ENCODE measurements around the gene OSM. TPM values are rescaled to one million over a fixed set of nuclear protein-coding genes. Genes with fewer than 3 reads are reported as not detected.

Gene OSM
- under 1 TPM in 5 of 8 experiments, not detected in 3; 0.08 to 0.71 (median 0.23) TPM for total RNA-seq

DNA sequence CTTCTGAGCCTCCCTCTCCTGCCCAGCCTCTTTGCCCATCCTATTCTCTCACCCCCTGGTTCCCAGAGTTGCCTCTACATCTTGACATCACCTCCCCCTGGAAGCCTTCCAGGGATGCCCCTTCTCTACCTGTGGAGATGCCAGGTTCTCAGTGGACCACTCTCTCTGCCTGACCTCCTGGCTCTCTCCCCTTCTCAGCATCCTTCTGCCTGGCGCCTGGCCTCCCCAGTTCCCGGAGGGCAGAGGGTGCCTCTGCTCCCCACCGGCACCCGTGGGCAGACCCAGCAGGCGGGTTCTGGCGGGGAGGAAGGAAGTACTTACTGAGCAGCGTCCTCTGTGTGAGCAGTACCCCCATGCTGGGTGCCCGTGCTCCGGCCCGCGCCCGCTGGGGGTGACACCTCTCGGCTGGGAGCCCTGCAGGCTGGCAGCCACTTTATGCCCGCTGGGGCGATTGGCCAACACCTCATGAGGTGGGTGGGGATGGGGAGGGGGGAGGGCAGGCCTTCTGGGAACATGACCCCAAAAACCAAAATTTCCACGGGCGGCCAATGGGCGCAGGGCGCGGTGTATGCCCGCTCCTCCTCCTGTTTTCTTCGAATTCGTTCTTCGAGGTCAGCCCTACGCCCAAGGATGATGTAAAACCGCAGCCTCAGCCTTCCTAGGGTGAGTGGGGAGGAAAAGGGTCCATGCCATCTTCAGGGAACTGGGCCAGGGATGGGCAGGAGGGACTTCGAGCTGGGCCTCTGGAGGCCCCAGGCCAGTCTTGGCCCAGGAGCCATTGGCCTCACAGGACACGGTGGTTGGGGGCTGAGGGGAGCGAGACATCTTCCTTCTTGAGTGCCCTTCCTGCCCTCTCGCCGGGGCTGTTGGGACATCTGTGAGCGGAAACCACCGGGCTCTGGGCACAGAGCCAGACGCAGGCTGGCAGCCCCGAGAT is at the start of gene OSM:
OSM (minus strand) TSS at position 407 of the 937 bp plus-strand sequence; CDS start at position 355, 52 bp downstream.
- in situ Hi-C loops (cut with MboI; ENCODE audit: low pct_unique_long_range_greater_than_20kb in 2 of 9, low sequenced_read_pairs in 9 of 9, unreplicated experiment in 9 of 9) = loop anchor here in 1 of 9 experiments (10.0 kb wide), 1 partner anchor 162 kb away; no protein-coding TSS in a partner anchor
- H3K4me3 ChIP-seq = no peak within 1 kb of the TSS
- no peak for ATAC-seq (replicated peaks in 6 of 8)

DNA sequence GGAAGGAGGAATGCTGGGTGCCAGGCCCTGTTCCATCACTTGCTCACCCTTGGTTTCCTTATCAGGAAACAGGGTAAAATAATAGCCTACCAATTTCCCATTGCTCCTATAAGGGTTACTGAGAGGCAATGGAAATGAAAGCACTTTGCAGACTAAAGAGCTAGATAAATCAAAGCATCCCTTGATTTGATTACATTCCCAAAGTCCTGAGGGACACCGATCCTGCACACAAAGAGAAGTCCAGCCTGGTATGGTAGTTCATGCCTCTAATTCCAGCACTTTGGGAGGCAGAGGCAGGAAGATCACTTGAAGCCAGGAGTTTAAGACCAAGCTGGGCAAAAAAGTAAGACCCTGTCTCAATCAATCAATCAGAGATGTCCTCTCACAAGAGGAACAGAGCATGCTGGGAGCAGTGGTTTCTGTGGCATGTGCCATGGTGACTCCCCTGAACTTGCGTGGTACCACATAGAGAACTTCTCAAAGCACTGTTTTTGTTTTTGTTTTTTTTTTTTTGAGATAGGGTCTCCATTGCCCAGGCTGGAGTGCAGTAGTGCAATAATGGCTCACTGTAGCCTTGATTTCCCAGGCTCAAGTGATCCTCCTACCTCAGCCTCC is 49.4 kb upstream of the OSM start:
- ATAC-seq (replicated peaks in 6 of 8) = no peak
- Histone ChIP-seq H3K4me1 (replicated peaks in 1 of 2) (no peaks in the 10 kb centered on the region), H3K4me3 (no peak overlapping the region), H3K27ac (no peak overlapping the region)
- 25 to 100% (median 96%) methylated on average over 1 to 2 of the region's 2 CpGs; no CpG with 5 or more reads in 2 of the 10 experiments for WGBS, 10 experiments
- in situ Hi-C loops (cut with MboI; ENCODE audit: low pct_unique_long_range_greater_than_20kb in 2 of 9, low sequenced_read_pairs in 9 of 9, unreplicated experiment in 9 of 9) = no loop called here

More for the DNA sequence above, at the start of gene OSM:
- Histone ChIP-seq H3K27ac (no peak within 1 kb of the TSS), H3K4me1 (replicated peaks in 1 of 2) (peaks cover 0 to 7% of the 10 kb centered on the region in 2 donors)
- 67 to 100% (median 95%) methylated on average over 1 to 4 of the region's 35 CpGs; no CpG with 5 or more reads in 6 of the 10 experiments for WGBS, 10 experiments

DNA sequence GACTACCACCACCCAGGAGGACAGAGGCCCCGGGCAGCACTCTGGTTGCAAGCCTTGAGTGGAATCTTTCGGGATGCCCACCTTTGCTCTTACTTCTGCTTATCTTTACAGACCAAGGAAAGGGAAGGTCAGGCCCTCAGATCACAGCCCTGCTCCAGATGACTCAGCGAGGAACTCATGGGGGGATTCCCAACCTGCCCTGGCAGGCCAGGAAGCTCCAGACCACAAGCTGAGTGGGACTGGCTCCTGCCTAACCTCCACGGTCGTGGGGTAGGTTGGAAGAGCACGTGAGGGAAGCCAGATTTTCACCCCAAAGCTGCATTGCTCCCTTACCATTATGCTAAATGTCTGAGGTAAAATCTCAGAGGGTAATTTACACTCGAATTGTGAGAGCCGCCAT is 48.3 kb upstream of the OSM start:
- no peaks in the 10 kb centered on the region for H3K4me1 ChIP-seq (replicated peaks in 1 of 2)
- 60 to 100% (median 89%) methylated on average over 1 to 6 of the region's 8 CpGs; no CpG with 5 or more reads in 2 of the 10 experiments for WGBS, 10 experiments
- no peak for ATAC-seq (replicated peaks in 6 of 8)

DNA sequence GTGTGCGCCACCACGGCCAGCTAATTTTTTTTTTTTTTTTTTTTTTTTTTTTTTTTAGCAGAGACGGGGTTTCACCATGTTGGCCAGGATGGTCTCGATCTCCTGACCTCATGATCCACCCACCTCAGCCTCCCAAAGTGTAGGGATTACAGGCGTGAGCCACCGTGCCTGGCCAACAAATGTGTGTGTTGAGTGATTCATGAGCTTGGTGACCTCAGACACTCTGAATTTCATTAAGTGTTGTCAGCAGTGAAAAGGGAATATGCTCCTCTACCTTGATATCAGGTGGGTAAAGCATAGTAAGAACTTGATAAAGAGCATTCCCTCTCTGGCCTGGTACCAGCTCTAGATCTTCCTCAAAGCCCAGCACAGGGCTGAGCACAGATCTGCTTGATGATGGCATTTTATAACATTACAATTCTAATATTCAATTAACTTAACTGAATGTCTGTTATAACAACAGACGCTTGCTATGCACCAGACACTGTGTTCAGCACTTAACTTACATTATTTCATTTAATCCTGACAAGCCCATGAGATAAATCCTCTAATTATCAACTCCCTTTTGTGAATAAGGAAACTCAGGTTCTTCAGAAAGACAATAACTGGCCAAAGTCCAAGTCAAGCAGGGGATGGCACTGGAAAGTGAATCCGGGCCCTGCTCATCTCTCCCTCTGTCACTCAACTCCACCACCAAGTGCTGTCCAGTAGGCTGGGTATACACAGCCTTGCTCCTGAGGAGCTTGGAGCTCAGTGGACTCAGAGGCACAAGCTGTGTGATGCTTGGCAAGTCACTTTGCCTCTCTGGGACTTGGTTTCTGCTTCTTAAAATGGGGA is 47.1 kb upstream of the OSM start:
- ATAC-seq (replicated peaks in 6 of 8) = peak in 1 of 8 experiments; percentile 10
- Histone ChIP-seq H3K4me3 (no peak overlapping the region), H3K4me1 (replicated peaks in 1 of 2) (no peaks in the 10 kb centered on the region), H3K27ac (no peak overlapping the region)
- in situ Hi-C loops (cut with MboI; ENCODE audit: low pct_unique_long_range_greater_than_20kb in 2 of 9, low sequenced_read_pairs in 9 of 9, unreplicated experiment in 9 of 9) = no loop called here
- 48 to 100% (median 90%) methylated on average over 1 to 4 of the region's 8 CpGs; no CpG with 5 or more reads in 3 of the 10 experiments for WGBS, 10 experiments

More for the DNA sequence above, 48.3 kb upstream of the OSM start:
- Histone ChIP-seq H3K4me3 (no peak overlapping the region), H3K27ac (no peak overlapping the region)
- in situ Hi-C loops (cut with MboI; ENCODE audit: low pct_unique_long_range_greater_than_20kb in 2 of 9, low sequenced_read_pairs in 9 of 9, unreplicated experiment in 9 of 9) = no loop called here

DNA sequence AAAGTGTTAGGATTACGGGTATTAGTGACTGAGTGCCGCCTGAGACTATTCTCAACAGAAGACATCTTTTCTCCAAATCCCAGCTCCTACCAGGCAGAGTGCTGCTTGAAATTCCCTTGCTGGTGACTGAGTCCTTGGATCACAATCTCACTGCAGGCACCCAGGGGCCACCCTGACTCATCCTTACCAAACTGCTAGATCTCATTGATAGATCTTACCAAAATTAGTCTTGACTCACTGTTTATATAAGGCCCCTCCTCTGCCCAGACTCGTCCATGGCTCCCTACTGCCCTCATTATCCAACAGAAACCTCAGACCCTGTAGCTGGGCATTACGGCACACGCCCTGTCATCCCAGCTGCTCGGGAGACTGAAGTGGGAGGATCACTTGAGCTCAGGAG is 45.4 kb upstream of the OSM start:
- in situ Hi-C loops (cut with MboI; ENCODE audit: low pct_unique_long_range_greater_than_20kb in 2 of 9, low sequenced_read_pairs in 9 of 9, unreplicated experiment in 9 of 9) = no loop called here
- ATAC-seq (replicated peaks in 6 of 8) = peak in 2 of 8 experiments; percentile 4 to 7
- H3K4me1 ChIP-seq (replicated peaks in 1 of 2) = no peaks in the 10 kb centered on the region
- WGBS, 10 experiments = 0 to 100% (median 88%) methylated on average over 1 to 6 of the region's 6 CpGs; no CpG with 5 or more reads in 2 of the 10 experiments
- H3K4me3 ChIP-seq = no peak overlapping the region
- no peak overlapping the region for H3K27ac ChIP-seq

DNA sequence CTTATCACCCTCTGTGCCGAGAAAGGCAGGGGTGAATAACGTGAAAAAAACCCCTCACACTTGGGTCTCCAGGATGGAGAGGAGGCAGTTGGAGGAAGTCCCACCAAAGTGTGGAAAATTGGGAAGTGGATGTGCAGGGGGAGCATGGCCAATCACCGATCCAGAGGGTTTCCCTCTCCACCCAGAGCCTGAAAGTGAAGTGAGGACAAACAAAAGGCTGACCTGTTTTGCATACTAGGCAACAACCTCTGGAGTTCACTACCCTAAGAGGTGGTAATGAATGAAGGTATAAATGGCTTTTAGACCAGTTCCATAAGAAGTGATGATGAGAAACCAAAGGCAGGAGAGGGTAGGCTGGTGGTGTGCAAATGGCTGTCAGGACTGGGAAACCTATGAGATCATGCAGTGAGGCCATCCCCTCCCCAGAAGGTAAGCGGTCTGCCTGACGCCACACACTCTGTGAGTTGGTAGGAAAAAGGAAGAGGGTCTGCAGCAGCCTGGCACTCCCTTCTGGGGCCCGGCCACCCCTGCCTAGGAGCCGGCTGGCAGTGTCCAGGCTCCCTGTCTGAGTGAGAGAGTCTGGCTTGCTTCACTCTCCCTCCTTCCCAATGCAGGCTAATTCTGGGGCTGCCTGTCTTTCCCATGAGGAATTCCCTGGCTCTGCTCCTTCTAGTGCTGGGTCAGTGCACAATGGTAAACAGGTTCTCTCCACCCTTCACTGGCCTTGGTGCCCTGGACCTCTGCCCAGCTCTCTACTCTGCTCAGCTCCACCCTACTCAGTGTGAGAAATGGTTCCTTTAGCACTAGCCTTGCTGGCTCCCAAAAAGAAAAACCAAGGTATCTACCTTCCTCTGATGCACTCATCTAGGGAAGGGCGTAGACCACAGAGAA is 44.5 kb upstream of the OSM start:
- WGBS, 10 experiments = 40 to 90% (median 72%) methylated on average over 1 to 6 of the region's 8 CpGs; no CpG with 5 or more reads in 3 of the 10 experiments
- in situ Hi-C loops (cut with MboI; ENCODE audit: low pct_unique_long_range_greater_than_20kb in 2 of 9, low sequenced_read_pairs in 9 of 9, unreplicated experiment in 9 of 9) = no loop called here
- Histone ChIP-seq H3K4me1 (replicated peaks in 1 of 2) (no peaks in the 10 kb centered on the region), H3K27ac (no peak overlapping the region), H3K4me3 (no peak overlapping the region)
- ATAC-seq (replicated peaks in 6 of 8) = peak; percentile 17 to 69 (median 51)

DNA sequence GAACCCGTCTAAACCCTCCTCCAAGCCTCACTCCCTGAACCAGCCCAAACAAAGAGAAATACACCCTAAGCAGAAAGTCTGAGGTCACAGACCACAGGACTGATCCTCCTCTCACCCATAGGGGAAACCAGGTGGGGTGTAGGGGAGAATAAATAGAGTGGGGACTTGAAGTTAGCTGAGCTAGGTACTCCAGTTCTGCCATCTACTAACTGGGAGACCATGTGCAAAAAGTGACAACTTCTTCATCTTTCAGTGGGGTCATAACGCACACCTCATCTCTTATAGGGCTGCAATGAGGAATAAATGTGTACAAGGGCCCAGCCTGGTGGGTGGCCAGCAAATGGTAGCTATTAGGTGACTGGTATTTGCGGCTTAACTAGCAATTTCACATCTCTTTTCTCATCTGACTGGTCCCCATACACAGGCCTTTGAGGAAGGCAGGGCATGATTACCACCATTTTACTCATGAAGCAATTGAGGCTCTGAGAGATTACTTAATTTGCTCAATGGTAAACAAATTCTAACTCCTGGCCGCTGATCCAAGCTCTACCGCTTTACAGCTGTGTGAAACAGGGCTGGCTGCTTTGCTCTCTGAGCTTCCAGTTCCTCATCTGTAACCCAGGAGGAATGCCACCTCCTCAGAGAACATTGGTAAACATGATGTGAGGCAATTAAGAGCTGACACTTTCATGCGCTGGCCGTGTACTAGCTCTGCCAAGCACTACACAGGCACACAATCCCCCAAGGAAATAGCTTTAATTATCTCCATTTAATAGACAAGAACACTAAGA is 43.5 kb upstream of the OSM start:
- no peaks in the 10 kb centered on the region for H3K4me1 ChIP-seq (replicated peaks in 1 of 2)
- ATAC-seq (replicated peaks in 6 of 8) = peak in 1 of 8 experiments; percentile 51
- 30 to 94% (median 70%) methylated on average over 2 to 6 of the region's 7 CpGs; no CpG with 5 or more reads in 2 of the 10 experiments for WGBS, 10 experiments
- in situ Hi-C loops (cut with MboI; ENCODE audit: low pct_unique_long_range_greater_than_20kb in 2 of 9, low sequenced_read_pairs in 9 of 9, unreplicated experiment in 9 of 9) = no loop called here
- H3K27ac ChIP-seq = no peak overlapping the region
- H3K4me3 ChIP-seq = no peak overlapping the region

DNA sequence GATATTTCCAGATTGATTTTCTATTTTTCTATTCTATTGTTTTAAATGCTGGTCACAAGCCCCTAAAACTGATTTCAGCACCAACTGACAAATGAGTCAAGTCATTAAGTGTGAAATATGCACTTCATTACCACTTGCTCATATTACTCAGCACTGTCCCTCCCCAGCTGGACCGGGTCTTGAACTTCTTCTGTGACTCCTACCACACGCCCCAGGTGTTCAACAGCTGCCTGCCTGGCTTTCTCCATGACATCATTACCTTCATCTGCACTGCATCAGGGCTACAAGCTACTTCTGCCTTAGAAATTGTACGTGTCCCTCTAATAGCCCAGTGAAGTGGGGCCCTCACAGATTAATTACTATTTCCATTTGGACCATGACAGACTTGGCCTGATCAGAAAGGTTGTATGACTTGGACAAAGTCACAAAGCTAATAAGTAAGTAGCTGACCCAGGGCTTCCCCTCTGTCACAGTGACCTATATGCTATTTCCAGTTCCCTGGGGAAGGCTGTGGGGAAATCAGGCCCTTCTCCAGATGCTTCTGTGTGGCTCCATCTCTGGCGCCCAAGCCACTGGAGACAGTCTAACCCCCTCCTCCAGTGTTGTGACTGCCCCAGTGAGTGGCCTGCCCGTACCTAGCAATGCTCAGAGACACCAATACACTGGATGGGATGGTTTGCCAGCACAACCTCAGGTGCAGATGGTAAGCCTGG is 42.0 kb upstream of the OSM start:
- Histone ChIP-seq H3K27ac (no peak overlapping the region), H3K4me3 (no peak overlapping the region), H3K4me1 (replicated peaks in 1 of 2) (no peaks in the 10 kb centered on the region)
- peak in 6 of 8 experiments; percentile 24 to 80 (median 52) for ATAC-seq (replicated peaks in 6 of 8)
- in situ Hi-C loops (cut with MboI; ENCODE audit: low pct_unique_long_range_greater_than_20kb in 2 of 9, low sequenced_read_pairs in 9 of 9, unreplicated experiment in 9 of 9) = no loop called here
- 16 to 100% (median 84%) methylated on average over 1 to 3 of the region's 5 CpGs; no CpG with 5 or more reads in 4 of the 10 experiments for WGBS, 10 experiments

DNA sequence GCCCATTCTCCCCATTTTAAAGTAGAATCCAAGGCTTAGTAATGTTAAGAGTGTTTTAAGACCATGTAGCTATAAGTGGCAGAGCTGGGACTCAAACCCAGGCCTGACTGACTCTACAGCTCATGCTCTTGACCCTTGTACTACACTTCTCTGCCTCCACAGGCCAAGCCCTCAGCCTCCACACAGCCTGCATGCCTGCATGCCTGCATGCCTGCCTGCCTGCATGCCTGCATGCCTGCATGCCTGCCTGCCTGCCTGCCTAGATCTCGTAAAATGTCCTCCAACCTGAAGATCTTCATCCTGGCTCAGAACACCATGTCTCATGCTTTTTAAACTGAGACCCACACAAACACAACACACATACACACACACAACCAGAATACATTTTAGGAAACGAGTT is 41.4 kb upstream of the OSM start:
- WGBS, 10 experiments = 40 to 89% (median 80%) methylated on average over 1 to 2 of the region's 2 CpGs; no CpG with 5 or more reads in 5 of the 10 experiments
- Histone ChIP-seq H3K27ac (no peak overlapping the region), H3K4me1 (replicated peaks in 1 of 2) (no peaks in the 10 kb centered on the region), H3K4me3 (no peak overlapping the region)
- no peak for ATAC-seq (replicated peaks in 6 of 8)
- in situ Hi-C loops (cut with MboI; ENCODE audit: low pct_unique_long_range_greater_than_20kb in 2 of 9, low sequenced_read_pairs in 9 of 9, unreplicated experiment in 9 of 9) = no loop called here

DNA sequence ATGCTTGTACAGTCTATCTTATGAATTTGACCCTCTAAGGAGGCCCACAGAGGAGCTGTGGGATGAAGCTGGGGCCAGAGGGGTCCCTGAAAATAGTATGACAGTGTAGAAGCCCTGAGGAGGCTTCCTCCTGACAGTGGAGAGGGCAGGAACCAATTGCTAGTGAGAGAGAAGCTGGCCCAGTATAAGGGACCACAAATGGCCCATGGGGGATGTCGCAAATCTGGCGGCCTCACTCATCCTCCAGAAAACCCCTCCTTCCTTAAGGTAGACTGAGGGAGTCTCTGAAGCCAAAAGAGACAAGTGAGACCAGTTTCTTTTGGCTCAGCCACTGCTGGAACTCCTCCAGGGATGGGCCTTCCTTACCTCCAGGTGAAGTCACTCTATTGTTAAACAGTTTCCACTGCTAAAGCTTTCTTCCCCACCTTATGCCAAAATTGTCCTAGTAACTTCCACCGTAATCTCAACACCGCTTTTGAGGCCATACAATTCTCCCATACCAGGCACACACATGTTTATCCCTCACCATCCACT is 40.5 kb upstream of the OSM start:
- Histone ChIP-seq H3K4me3 (no peak overlapping the region), H3K27ac (no peak overlapping the region), H3K4me1 (replicated peaks in 1 of 2) (no peaks in the 10 kb centered on the region)
- no peak for ATAC-seq (replicated peaks in 6 of 8)
- in situ Hi-C loops (cut with MboI; ENCODE audit: low pct_unique_long_range_greater_than_20kb in 2 of 9, low sequenced_read_pairs in 9 of 9, unreplicated experiment in 9 of 9) = no loop called here
- 77 to 100% (median 93%) methylated on average over 2 to 4 of the region's 4 CpGs; no CpG with 5 or more reads in 3 of the 10 experiments for WGBS, 10 experiments
